Stimulated activated CD8-positive, alpha-beta memory T cell treated with anti-CD3 and anti-CD28 coated beads, Interleukin-12 subunit alpha, Interleukin-12 subunit beta, amount 100 ng/mL, for 24 hours (primary cell): ENCODE results near the gene CXADR.
"Not testable (repeated sequence)": the region's sequence is repeated elsewhere in the genome, so short reads cannot be mapped to it uniquely, and the experiment has no call there.

ENCODE experiments used
- DNase-seq: peaks from one replicate; pipeline ENCODE4 v3.0.0-alpha.2; 2020; ENCODE audit errors: extremely low read depth

CXADR gene

DNA sequence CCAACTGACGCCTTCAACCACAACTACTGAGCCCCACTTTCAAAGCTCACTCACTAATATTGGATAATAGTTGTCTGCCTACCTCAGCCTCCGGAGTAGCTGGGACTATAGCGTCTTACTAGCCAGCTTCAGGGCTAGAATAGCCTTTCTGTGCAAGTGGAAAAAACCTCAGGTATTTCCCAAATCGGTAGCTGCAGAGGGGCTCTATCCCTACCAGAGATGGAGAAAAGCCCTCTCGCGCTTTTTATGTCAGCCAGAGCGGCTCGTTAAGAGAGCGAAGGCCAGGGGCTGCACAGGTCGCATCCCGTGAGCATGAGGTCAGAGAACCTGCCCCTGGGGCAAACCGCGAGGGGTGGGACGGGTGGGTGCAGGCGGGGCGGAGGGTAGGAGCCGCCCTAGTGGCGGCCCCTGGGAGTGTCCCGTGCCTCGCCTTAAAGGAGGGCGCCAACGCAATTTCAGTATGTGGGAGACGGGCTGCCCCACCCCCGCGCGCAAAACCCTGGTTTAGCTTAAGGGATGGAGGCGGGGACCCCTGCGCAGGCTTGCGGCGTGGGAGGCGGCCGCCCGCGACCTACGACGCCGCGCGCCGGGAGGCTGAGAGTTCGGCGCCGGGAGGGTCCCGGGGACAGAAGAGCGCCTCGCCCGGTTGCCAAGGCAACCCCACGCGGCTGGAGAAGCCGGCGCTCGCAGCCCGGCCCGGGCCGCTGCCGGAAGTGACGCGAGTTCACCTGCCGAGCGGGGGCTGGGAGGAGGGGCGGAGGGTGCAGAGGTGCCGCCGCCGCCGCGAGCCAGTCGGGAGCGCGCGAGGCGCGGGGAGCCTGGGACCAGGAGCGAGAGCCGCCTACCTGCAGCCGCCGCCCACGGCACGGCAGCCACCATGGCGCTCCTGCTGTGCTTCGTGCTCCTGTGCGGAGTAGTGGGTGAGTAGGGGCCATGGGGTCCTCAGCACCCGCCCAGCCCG is at the start of gene CXADR:
Gene CXADR (plus strand): TSS at position 791 of the 961 bp plus-strand sequence. CDS start 87 bp downstream, at position 878.
- peak; percentile 21 for DNase-seq

DNA sequence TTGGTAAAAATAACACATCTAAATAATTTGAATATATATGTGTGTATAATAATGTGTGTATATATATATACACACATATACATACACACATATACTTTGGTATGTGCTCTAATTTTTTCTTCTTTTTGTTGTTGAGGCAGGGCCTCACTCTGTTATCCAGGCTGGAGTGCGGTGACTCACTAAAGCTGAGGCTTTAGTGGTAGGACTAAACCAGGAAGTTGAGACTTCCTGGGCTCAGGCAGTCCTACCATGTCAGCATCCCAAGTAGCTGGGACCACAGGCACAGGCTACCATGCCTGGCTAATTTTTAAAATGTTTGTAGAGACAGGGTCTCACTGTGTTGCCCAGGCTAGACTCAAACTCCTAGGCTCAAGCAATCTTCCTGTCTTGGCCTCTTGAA is 46.7 kb upstream of the CXADR start:
- DNase-seq, result no peak

DNA sequence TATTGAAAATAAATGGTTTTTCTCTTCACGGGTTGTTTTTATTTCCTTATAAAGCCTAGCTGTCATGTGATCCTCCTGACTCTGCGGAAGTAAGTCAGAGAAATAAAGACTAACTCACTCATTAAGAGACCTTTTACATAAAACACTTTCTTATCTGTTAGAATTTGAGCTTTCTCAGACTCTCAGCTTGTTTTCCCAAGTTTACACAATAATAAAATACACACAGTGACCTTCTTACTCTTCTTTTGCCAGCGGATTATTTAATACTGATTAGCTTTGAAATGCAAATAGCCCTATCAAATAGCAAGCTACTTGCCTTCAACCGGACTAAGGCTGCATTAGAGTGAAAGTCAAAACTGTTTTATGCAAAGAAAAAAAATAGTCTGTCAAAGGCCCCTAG is 45.5 kb upstream of the CXADR start:
- DNase-seq, result no peak

DNA sequence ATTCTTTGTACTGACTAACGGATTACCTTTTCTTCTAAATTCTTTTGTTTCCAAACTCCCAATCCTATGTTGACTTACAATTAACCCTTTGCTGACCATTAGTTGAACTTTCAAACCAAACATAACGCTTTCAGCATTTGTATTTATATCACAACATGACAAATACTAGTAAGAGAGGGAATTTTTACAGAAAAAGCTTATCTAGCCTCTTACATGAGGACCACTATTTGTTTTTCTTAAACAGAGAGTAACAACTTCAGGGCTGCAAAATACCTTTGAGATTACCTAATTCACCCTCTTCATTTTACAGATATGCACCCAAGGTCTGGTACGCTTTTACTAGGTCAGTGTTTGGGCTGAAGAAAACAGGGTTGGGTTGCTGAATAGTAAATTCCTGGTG is 45.0 kb upstream of the CXADR start:
- no peak for DNase-seq

DNA sequence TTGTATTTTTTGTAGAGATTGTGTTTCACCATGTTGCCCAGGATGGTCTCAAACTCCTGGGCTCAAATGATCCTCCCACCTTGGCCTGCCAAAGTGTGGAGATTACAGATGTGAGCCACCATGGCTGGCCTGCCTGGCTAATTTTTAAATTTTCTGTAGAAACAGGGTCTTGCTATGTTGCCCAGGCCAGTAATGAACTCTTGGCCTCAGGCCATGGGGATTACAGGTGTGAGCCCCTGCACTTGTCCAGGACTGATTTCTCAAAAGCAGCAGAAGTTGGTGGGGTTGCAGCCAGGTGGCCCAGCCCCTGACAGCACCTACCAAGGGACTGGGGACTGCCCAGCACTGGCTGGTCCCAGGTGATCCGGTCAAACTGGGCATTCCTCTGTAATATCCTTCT is 44.1 kb upstream of the CXADR start:
- no peak for DNase-seq

DNA sequence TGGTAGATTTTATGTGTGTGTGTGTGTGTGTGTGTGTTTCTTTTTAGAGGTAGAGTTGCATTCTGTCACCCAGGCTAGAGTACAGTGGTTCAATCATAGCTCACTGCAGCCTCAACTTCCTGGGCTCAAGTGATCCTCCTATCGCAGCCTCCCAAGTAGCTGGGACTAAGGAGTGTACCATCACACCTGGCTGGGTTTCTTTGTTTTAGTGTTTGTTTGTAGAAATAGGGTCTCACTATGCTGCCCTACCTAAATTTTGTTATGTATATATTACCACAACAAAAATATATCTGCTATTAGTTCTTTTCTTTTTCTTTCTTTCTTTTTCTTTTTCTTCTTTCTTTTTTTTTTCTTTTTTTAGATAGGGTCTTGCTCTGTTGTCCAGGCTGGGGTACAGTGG is 43.1 kb upstream of the CXADR start:
- DNase-seq, result no peak

DNA sequence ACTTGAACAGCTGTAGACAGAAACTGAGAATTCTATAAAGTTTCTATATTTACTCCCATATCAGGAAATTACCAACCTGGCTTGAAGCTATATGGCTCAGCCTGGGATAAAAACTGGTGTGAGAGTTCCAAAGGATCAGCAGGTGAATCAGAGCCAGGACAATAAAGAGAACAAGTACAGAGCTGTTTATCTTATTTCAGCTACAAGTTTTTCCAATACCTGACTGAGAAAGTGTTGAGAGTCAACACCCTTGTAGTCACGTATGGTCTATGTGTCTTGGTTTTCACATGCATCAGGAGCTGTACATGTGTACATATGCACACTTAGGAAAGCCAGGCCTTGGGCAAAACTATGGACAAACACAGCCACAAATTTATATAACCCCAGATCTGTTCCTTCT is 40.7 kb upstream of the CXADR start:
- DNase-seq, result no peak

DNA sequence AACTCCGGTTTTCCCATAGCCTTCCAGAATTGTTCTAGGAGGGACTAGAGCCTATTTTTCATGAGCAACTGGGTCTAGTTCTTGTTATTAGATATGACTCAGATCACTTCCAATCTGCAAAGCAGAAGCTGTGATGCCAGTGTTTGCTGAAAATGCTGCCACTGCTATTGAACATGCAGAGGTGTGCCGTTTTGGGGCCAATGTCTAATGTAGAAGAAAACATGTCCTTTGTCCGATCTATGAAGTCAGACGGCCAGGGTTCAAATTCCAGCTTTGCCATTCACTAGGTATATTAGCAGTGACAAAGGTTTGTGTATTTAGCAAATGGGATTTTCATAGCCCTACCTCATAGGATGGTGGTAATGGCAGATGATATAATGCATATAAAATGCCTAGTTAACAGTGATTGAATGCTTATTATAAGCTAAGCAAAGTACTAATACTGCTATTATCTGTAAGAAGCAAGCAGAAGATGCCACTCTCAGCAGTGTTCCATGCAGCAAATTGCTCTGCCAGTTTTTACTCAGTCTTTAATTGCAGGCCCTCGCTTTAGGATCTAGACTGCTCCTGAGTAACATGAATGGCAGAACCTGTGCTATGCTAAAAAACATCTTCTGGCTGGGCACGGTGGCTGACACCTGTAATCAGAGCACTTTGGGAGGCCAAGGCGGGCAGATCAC is 40.1 kb upstream of the CXADR start:
- no peak for DNase-seq

DNA sequence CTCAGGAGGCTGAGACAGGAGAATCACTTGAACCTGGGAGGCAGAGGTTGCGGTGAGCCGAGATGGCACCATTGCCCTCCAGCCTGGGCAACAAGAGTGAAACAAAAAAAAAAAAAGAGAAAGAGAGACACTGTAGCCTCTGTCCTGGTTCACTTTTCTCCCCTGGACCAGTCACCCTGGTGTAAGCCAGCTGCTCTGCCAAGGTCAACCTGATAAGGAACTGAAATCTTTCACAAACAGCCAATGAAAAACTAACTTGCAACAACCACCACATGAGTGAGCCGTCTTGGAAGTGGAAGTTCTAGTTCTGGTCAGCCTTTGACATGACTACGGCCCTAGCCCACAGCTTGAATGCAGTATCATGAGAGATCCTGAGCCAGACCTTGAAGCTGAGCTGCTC is 36.8 kb upstream of the CXADR start:
- no peak for DNase-seq

DNA sequence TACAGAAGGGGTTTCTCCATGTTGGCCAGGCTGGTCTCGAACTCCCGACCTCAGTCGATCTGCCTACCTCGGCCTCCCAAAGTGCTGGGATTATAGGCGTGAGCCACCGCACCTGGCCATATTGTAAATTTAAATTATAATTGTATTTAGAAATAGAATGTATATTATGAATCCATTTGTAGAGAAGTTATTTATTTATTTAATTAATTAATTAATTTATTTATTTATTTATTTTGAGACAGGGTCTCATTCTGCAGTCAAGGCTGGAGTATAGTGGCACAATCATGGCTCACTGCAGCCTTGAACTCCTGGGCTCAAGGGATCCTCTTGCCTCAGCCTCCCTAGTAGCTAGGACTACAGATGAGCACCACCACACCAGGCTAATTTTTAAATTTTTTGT is 34.7 kb upstream of the CXADR start:
- DNase-seq, result not testable (repeated sequence)

DNA sequence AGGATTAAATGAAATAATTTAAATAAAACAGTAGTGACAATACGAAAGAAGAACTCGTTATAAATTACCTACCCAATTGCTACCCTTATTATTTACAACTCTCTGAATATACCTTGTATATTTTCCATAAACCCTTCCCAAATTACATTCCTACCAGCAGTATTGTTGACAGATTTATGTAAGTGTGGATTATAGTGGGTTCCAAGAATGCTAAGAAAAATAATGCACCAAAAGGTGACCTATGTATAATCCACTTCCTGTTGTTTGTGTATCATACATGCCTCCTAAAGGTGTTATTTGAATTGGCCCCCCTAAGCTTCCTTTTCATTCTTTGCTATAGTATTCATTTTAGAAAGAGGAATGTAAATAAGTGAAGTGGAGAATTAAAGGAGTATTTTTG is 33.2 kb upstream of the CXADR start:
- DNase-seq, result no peak

DNA sequence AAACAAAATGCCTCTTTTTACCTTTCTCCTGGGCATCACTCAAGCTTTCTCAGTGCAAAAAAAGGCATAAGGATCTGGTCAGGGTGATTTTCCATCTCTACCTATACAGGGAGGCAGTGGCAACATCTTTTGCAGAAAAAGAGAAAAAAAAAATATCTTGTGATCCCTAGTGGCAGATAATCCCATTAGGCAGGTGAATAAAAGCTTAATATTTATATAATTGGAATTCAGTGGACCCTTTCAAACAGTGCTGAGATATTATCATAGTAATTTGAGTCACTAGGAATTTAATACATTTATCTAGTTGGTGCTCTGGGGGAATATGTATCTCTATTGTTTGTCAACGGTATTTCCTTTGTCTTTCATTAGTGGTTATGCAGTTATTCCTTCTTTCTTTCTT is 29.9 kb upstream of the CXADR start:
- no peak for DNase-seq

DNA sequence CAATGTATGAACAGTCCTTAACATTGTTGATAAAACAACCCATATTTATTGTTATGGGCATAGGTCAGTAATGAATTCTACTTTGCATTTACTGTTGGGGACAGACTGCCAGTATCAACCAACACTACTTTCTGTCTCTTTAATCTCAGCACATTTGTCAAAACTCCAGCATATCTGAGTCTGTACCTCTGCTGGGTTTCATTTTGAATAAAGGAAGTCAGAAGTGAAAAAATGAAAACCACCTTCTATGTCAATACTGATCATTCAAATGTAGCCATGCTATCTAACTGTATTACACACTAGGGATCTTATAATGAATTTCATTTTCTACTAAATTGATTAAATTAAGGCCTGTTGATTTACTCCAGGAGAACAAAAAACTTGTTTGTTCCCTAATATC is 24.2 kb upstream of the CXADR start:
- no peak for DNase-seq

DNA sequence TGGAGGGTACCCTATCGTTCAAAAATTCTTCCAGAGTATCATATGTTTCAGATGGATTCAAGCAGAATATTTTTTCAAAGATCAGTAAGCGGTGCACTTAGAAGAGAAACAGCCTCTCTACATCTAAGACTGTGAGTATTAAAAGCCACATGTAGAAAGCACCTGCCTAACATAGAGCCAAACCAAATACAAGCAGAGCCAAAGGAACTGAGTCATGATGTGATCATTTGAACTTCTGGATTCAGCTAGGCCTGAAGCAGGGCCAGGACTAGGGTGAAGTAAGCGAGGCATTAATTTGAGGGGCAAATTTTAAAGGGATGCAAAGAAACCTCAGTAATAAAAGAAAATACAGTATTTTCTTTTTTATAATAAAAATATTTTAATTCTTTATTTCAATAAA is 23.3 kb upstream of the CXADR start:
- DNase-seq, result not testable (repeated sequence)

DNA sequence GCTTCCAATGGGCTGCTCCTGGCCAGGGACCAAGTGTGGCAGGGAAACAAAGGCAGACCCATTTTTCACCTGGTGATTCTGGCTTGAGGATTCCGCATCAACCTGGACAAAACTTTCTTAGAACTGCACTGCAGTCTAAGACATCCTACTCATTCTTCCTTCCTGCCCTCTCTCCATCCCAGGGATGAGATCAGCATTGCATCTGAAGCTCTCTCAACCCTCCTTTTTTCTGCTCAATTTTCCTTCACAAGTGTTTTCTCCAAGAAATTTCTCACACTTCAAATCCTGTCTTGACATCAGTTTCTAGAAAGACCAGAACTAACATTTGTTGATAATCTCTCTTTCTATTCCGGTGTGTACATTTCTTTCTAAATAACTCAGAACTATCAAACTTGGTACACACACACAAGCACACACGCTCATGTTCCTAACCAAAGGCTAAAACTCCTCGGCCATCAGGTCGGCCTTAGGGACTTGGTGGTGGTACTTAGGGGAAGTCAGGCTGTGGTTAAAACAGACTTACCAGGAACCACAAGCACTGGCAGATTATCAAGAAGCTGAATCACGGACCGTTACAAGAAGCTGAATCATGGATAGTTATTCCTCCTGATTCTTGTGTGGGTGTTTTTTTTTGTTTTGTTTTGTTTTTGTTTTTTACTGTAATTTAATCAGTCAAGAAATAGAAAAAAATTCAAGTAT is 21.0 kb upstream of the CXADR start:
- DNase-seq, result no peak

DNA sequence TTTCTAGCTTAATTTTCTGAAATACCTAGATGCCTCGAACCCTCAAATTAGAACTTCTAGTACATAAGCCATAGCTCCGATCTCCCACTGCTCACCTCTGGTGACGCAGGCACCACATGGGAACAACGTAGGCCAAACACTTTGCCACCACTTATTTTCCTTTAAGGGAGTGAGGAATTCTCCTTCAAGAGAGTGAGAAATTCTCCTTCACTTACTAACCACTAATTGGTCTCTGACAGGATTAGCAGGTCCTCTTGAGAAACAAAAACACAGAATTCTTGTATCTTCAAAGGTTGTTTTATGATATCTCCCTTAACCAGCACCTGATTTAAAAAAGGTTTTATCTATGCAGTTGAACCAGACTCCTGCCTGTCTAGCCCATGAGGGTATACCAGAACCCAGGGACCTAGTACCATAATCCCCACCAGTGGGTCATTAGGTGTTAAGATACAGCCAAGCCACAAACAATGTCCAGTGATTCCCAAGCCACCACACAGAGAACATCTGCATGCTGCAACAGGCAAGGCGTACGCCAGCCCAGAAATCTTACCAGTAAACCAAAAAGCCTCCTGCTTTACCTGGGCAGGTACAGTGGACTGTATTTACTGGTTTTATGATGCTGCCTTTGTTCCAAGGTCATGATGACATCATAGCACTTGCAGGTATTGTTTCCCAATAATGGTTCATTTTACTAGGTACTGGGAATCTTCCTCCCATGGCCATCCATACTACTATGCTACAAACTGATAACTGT is 20.3 kb upstream of the CXADR start:
- DNase-seq, result no peak

DNA sequence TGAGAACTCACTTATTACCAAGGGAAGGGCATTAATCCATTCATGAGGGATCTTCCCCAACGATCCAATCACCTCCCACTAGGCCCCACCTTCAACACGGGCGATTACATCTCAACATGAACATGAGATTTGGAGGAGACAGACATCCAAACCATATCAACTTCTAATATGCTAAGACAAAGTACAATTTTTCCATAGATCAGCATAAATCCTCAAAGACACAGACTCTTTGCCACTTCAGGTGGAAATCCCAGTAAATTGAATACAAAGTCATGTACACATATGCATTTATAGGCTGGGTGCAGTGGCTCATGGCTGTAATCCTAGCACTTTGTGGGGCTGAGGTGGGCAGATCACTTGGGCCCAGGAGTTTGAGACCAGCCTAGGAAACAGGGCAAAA is 18.8 kb upstream of the CXADR start:
- no peak for DNase-seq

DNA sequence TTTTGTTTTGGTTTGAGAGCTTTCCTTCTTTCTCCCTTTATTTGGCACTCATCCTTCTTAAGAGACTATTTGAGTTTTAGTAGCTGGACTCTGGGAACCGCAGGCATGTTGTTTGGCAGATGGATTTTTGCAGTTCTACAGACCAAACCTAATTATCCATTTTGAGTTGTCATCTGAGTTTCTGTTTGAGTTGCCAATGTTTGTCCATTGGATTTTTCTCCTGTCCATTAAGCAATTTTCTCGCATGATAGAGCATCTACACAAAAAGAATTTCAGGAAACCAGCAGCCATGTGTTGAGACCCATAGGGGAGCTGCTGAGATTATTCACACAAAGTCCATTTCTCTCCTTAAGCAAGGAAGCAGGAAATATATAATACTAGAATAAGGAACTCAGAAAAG is 17.2 kb upstream of the CXADR start:
- DNase-seq, result no peak

DNA sequence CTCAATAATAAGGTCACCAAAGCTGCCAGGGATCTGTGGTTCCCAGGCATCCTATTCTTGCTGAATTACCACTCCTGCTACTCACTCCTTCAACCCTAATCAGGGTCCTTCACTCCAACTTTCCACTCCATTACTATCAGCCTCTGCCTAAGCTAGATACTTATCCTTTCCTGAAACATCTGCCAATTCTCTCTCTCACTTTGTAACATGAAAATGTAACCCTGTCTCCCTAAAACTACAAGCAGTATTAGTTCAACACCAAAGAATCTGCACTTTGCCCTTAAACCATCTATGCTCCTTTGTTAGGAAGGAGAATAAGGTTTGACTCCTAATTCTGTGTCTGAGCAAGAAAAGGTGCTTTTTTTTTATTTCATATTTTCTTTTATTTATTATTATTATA is 15.5 kb upstream of the CXADR start:
- DNase-seq, result no peak

DNA sequence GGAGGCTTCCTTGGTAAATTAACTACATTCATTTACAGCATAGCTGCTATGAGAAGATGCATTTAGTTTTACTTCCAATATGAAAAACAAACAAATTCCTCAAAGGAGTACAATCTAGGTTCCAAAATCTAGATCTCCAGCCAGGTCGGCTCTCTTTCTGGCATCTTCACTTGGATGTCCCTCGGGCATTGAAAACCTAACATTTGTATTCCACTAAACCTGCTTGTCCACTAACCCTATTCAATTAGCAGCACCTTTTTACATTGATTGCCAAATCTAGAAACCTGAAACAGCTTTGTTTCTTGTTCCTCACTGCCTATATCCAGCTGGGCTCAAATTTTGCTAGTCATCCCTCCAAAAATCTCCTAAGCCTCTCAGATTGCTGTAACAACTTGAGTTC is 14.3 kb upstream of the CXADR start:
- DNase-seq, result no peak

DNA sequence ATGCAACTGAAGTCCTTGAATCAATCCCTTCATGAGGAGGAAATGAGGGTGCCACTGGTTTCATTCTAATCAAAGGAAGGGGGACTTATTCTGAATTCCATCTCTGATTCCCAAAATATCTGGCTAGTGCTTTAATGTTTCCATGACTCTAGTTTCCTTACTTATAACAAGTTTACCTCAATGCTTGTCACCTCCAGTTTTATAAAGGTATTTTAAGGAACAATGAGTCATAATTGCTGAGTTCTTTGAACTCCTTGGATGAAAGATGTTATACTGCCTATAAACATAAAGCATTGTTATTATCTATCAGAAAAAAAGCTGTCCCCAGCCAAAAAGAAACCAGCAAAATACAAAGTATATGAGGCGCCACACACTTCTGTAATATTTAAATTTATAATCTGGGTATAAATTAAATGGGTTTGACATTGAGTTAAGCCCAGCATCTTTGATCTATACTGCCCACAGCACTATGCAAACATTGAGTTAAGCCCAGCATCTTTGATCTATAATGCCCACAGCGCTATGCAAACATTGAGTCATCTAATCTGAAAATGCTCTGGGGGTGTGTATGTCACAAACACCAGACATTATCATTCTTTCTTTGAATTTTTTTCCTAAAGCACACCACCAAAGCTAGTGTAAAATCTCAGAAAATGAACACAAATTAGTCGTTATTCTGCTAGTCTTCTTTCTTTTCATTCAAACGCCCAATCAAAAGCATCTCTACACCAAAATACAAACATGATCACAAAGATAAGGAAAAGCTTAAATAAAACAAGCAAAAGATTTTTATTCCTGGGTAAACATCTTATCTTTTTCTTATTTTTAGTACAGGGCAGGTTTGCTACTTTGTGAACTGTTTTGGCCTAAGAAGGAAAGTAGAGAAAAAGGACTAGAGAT is 11.5 kb upstream of the CXADR start:
- no peak for DNase-seq
